HepG2 (cell line): ENCODE measurements around the gene CHST14. TPM values are rescaled to one million over a fixed set of nuclear protein-coding genes. Genes with fewer than 3 reads are reported as not detected.

Experiments
- CREM ChIP-seq, 2 experiments: sonication (generic) in 1 of 2; formaldehyde crosslinking in 1 of 2; IDR thresholded peaks; 2 replicates each; pipeline versions ENCODE4 v1.4.0 to v1.6.1; 2016 to 2020; ENCODE audit warnings: antibody characterized with exemption in 1 of 2, mild to moderate bottlenecking in 1 of 2, missing genetic modification reagents in 1 of 2
- GZF1 ChIP-seq: sonication (generic); formaldehyde crosslinking; IDR thresholded peaks from 2 replicates; pipeline ENCODE4 v1.5.1; 2020; ENCODE audit warnings: mild to moderate bottlenecking, missing genetic modification reagents
- HMGA1 ChIP-seq: sonication (generic); formaldehyde crosslinking; conservative IDR thresholded peaks from 2 replicates; pipeline ENCODE4 v1.4.0; 2020; ENCODE audit warnings: missing genetic modification reagents
- KLF12 ChIP-seq: sonication (generic); formaldehyde crosslinking; IDR thresholded peaks from 2 replicates; pipeline ENCODE4 v1.4.0; 2020; ENCODE audit warnings: missing genetic modification reagents, borderline replicate concordance
- MED8 ChIP-seq: sonication (generic); formaldehyde crosslinking; IDR thresholded peaks from 2 replicates; pipeline ENCODE4 v1.8.1; 2023; ENCODE audit warnings: mild to moderate bottlenecking, missing genetic modification reagents; ENCODE audit not compliant: insufficient replicate concordance
- MYNN ChIP-seq: sonication (generic); formaldehyde crosslinking; IDR thresholded peaks from 2 replicates; pipeline ENCODE4 v1.4.0; 2020; ENCODE audit warnings: mild to moderate bottlenecking, low read depth, missing genetic modification reagents
- NFIC ChIP-seq: IDR thresholded peaks from 2 replicates; pipeline ENCODE4 v1.6.1; 2012; ENCODE audit warnings: mild to moderate bottlenecking, low read length, inconsistent platforms
- PHF21A ChIP-seq: sonication (generic); formaldehyde crosslinking; IDR thresholded peaks from 2 replicates; pipeline ENCODE4 v1.5.0; 2020; ENCODE audit warnings: mild to moderate bottlenecking, missing genetic modification reagents
- POGK ChIP-seq: sonication (generic); formaldehyde crosslinking; conservative IDR thresholded peaks from 2 replicates; pipeline ENCODE4 v1.8.0; 2022; ENCODE audit warnings: mild to moderate bottlenecking, moderate library complexity, missing genetic modification reagents
- SAFB2 ChIP-seq: sonication (generic); formaldehyde crosslinking; IDR thresholded peaks from 2 replicates; pipeline ENCODE4 v1.5.1; 2020; ENCODE audit warnings: missing genetic modification reagents, low read depth, mild to moderate bottlenecking, borderline replicate concordance
- SALL1 ChIP-seq: sonication (generic); formaldehyde crosslinking; IDR thresholded peaks from 2 replicates; pipeline ENCODE4 v1.8.0; 2022; ENCODE audit warnings: mild to moderate bottlenecking, missing genetic modification reagents
- SETDB1 ChIP-seq: sonication (generic); formaldehyde crosslinking; IDR thresholded peaks from 2 replicates; pipeline ENCODE4 v1.5.1; 2020; ENCODE audit warnings: missing genetic modification reagents, mild to moderate bottlenecking, borderline replicate concordance
- SMAD1 ChIP-seq: sonication (generic); formaldehyde crosslinking; IDR thresholded peaks from 2 replicates; pipeline ENCODE4 v1.4.0; 2020; ENCODE audit warnings: missing genetic modification reagents, low read depth, mild to moderate bottlenecking, borderline replicate concordance
- ZNF3 ChIP-seq: IDR thresholded peaks from 2 replicates; pipeline ENCODE4 v1.7.0; 2017; ENCODE audit warnings: inconsistent platforms
- ZNF317 ChIP-seq: sonication (generic); formaldehyde crosslinking; IDR thresholded peaks from 2 replicates; pipeline ENCODE4 v1.5.0; 2020; ENCODE audit warnings: mild to moderate bottlenecking, missing genetic modification reagents
- ZNF619 ChIP-seq: sonication (generic); formaldehyde crosslinking; IDR thresholded peaks from 2 replicates; pipeline ENCODE4 v1.4.0; 2020; ENCODE audit warnings: mild to moderate bottlenecking, missing genetic modification reagents
- ZNF670 ChIP-seq: sonication (generic); formaldehyde crosslinking; IDR thresholded peaks from 2 replicates; pipeline ENCODE4 v1.8.0; 2022; ENCODE audit warnings: mild to moderate bottlenecking, missing genetic modification reagents, borderline replicate concordance
- polyA plus RNA-seq, 8 experiments: library from polyadenylated mRNA; depleted of rRNA in 3 of 8; stranded (reverse) in 7 of 8; unstranded in 1 of 8; fragments of >200 nt; fragmentation: Illumina TruSeq in 4 of 8; extraction: Trizol in 4 of 8; gene quantifications; 2 replicates each; pipeline versions ENCODE4 v1.2.1 to v1.2.3, GENCODE V29; 2011 to 2016; ENCODE audit warnings: low read depth in 4 of 8, missing spikeins in 1 of 8, mixed read lengths in 1 of 8; ENCODE audit not compliant: insufficient read depth in 1 of 8
- total RNA-seq, 5 experiments: library from RNA; depleted of rRNA; stranded (reverse); fragments of >200 nt; fragmentation: Illumina TruSeq; extraction: Trizol; gene quantifications; 2 replicates each; pipeline ENCODE4 v1.2.3, GENCODE V29; 2016; ENCODE audit warnings: low read depth in 1 of 5
- TF ChIP-seq, protein P1 (sequence below): sonication (generic); formaldehyde crosslinking; IDR thresholded peaks from 2 replicates; pipeline ENCODE4 v1.4.0; 2020; ENCODE audit warnings: mild to moderate bottlenecking, missing genetic modification reagents
- TF ChIP-seq, protein P2 (sequence below): IDR thresholded peaks from 2 replicates; pipeline ENCODE4 v1.6.1; 2016; ENCODE audit warnings: low read depth
- TF ChIP-seq, protein P3 (sequence below): sonication (generic); formaldehyde crosslinking; IDR thresholded peaks from 2 replicates; pipeline ENCODE4 v1.8.1; 2023; ENCODE audit warnings: missing genetic modification reagents, mild to moderate bottlenecking, borderline replicate concordance
- TF ChIP-seq, protein P4 (sequence below): IDR thresholded peaks from 2 replicates; pipeline ENCODE4 v1.6.1; 2012; ENCODE audit warnings: low read length, improper control_type of control experiment

The CHST14 gene
- total and polyA plus RNA-seq, 2 of the 13 experiments (the other 11 are each of a cell fraction or from before 2014, with no cell fraction given), result 8.9 to 12.4 TPM

- TF ChIP-seq MYNN (no peak), PHF21A (CRISPR knock-in tag) (no peak), SETDB1 (CRISPR knock-in tag) (no peak), HMGA1 (CRISPR knock-in tag) (no peak), NFIC (no peak), ZNF670 (CRISPR knock-in tag) (no peak), POGK (CRISPR knock-in tag) (peak; percentile 54; the same call in 1 of the 2 replicates), SMAD1 (CRISPR knock-in tag) (no peak), GZF1 (CRISPR knock-in tag) (no peak), KLF12 (no peak), SALL1 (CRISPR knock-in tag) (no peak), ZNF3 (CRISPR knock-in tag) (no peak), ZNF317 (CRISPR knock-in tag) (no peak), SAFB2 (CRISPR knock-in tag) (no peak; the same call in 1 of the 2 replicates), ZNF619 (no peak), MED8 (CRISPR knock-in tag) (no peak), CREM (IDR thresholded peaks at IDR 0.05) (no peak), CREM (CRISPR knock-in tag; IDR thresholded peaks at IDR 0.05) (no peak)
- TF ChIP-seq, protein P1, sequence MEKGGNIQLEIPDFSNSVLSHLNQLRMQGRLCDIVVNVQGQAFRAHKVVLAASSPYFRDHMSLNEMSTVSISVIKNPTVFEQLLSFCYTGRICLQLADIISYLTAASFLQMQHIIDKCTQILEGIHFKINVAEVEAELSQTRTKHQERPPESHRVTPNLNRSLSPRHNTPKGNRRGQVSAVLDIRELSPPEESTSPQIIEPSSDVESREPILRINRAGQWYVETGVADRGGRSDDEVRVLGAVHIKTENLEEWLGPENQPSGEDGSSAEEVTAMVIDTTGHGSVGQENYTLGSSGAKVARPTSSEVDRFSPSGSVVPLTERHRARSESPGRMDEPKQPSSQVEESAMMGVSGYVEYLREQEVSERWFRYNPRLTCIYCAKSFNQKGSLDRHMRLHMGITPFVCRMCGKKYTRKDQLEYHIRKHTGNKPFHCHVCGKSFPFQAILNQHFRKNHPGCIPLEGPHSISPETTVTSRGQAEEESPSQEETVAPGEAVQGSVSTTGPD, result no peak
- TF ChIP-seq, protein P2, sequence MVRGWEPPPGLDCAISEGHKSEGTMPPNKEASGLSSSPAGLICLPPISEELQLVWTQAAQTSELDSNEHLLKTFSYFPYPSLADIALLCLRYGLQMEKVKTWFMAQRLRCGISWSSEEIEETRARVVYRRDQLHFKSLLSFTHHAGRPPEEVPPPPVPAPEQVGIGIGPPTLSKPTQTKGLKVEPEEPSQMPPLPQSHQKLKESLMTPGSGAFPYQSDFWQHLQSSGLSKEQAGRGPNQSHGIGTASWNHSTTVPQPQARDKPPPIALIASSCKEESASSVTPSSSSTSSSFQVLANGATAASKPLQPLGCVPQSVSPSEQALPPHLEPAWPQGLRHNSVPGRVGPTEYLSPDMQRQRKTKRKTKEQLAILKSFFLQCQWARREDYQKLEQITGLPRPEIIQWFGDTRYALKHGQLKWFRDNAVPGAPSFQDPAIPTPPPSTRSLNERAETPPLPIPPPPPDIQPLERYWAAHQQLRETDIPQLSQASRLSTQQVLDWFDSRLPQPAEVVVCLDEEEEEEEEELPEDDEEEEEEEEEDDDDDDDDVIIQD (CRISPR knock-in tag), result no peak
- TF ChIP-seq, protein P3, sequence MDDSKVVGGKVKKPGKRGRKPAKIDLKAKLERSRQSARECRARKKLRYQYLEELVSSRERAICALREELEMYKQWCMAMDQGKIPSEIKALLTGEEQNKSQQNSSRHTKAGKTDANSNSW (CRISPR knock-in tag), result no peak
- TF ChIP-seq, protein P4, sequence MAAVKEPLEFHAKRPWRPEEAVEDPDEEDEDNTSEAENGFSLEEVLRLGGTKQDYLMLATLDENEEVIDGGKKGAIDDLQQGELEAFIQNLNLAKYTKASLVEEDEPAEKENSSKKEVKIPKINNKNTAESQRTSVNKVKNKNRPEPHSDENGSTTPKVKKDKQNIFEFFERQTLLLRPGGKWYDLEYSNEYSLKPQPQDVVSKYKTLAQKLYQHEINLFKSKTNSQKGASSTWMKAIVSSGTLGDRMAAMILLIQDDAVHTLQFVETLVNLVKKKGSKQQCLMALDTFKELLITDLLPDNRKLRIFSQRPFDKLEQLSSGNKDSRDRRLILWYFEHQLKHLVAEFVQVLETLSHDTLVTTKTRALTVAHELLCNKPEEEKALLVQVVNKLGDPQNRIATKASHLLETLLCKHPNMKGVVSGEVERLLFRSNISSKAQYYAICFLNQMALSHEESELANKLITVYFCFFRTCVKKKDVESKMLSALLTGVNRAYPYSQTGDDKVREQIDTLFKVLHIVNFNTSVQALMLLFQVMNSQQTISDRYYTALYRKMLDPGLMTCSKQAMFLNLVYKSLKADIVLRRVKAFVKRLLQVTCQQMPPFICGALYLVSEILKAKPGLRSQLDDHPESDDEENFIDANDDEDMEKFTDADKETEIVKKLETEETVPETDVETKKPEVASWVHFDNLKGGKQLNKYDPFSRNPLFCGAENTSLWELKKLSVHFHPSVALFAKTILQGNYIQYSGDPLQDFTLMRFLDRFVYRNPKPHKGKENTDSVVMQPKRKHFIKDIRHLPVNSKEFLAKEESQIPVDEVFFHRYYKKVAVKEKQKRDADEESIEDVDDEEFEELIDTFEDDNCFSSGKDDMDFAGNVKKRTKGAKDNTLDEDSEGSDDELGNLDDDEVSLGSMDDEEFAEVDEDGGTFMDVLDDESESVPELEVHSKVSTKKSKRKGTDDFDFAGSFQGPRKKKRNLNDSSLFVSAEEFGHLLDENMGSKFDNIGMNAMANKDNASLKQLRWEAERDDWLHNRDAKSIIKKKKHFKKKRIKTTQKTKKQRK, result no peak
These were observed at the start of gene CHST14 (continued) for GRCh38 chr15:40470423-40471104.
